ENCODE results near the gene ATP2A1. TPM values are rescaled to one million over a fixed set of nuclear protein-coding genes. Genes with fewer than 3 reads are reported as not detected.
"Not testable (repeated sequence)": the region's sequence is repeated elsewhere in the genome, so short reads cannot be mapped to it uniquely, and the experiment has no call there.

Gene ATP2A1
- total RNA-seq, 1 donor from 2014 or later: 8.2 TPM

- H4K20me1 ChIP-seq (ENCODE audit: low read depth): no peaks in the 10 kb centered on the region
- no peaks in the 10 kb centered on the region for H3K79me2 ChIP-seq (ENCODE audit: low read depth)
- H3K9ac ChIP-seq: no peak overlapping the region
- peak overlapping the region; percentile 43 for H2AFZ ChIP-seq (replicated peaks)
- H3K9me3 ChIP-seq (ENCODE audit: low read depth): no peaks in the 10 kb centered on the region
- no peaks in the 10 kb centered on the region for H3K36me3 Mint-ChIP-seq
- H3K4me3 ChIP-seq: peak overlapping the region; percentile 69
- no peaks in the 10 kb centered on the region for H3K4me1 ChIP-seq
- peaks cover 31% of the 10 kb centered on the region for H3F3A ChIP-seq (ENCODE audit: low read depth)
- no peaks in the 10 kb centered on the region for H3K9me3 Mint-ChIP-seq
- H3K36me3 ChIP-seq: no peaks in the 10 kb centered on the region
- H3K27ac ChIP-seq: no peak overlapping the region
- H3K27ac Mint-ChIP-seq: no peak overlapping the region
- H3K4me2 ChIP-seq: peak overlapping the region; percentile 84
- peaks cover 13% of the 10 kb centered on the region for H3K4me1 Mint-ChIP-seq
- TF ChIP-seq EZH2phosphoT487 (IDR thresholded peaks at IDR 0.05) (no peak), CTCF (IDR thresholded peaks at IDR 0.05) (no peak), EZH2 (IDR thresholded peaks at IDR 0.05) (no peak)
- H3K27me3 Mint-ChIP-seq (ENCODE audit: insufficient read depth, low read depth): peaks cover 4% of the 10 kb centered on the region
- H3K4me3 Mint-ChIP-seq: peak overlapping the region; percentile 93
- no peak for DNase-seq (ENCODE audit: low spot score)
- H3K27me3 ChIP-seq: no peaks in the 10 kb centered on the region
Observed at GRCh38 chr16:28924399-28924761, 46.1 kb downstream of the ATP2A1 start.

DNA sequence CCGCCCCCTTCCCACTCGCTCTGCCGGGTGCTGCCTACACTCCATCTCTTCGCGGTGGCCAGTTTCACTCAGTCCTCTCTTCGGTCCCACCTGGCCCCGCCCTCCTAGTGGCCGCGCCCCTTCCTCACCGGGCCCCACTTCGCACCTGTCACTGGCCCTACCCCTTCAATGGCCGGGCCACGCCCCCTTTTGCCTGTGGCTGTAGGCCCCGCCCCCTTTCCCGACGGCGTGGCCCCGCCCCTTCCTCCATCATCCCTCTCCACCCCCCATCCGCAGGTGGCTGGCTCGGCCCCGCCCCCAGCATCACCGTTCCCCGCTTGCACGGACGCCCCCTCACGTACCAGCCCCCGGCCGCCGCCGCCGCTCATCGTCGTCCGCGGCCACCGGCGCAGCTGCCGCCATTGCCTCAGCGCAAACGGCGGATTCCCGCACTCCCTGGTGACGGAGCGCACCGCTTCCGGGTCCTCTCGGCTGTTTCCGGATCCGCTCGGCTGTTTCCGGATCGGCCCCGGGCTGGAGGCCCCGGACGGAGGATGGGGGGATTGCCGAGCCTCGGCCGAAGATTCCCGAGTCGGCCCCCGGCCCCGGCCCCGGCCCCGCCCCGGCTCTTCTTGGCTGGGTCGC lies 46.6 kb downstream of the ATP2A1 start, which contains the start of gene RABEP2:
RABEP2 (minus strand) TSS at position 477 of the 624 bp plus-strand sequence; CDS start at position 402, 75 bp downstream.
- H2AFZ ChIP-seq (replicated peaks): peak within 1 kb of the TSS; percentile 92
- peaks cover 4% of the 10 kb centered on the region for H3K27me3 Mint-ChIP-seq (ENCODE audit: insufficient read depth, low read depth)
- H4K20me1 ChIP-seq (ENCODE audit: low read depth): no peaks in the 10 kb centered on the region
- peak; percentile 96 for DNase-seq (ENCODE audit: low spot score)
- H3K79me2 ChIP-seq (ENCODE audit: low read depth): no peaks in the 10 kb centered on the region
- no peaks in the 10 kb centered on the region for H3K36me3 ChIP-seq
- no peaks in the 10 kb centered on the region for H3K27me3 ChIP-seq
- no peaks in the 10 kb centered on the region for H3K36me3 Mint-ChIP-seq
- peak within 1 kb of the TSS; percentile 93 for H3K4me3 Mint-ChIP-seq
- peak within 1 kb of the TSS; percentile 84 for H3K4me2 ChIP-seq
- no peaks in the 10 kb centered on the region for H3K9me3 Mint-ChIP-seq
- H3K9me3 ChIP-seq (ENCODE audit: low read depth): no peaks in the 10 kb centered on the region
- peaks cover 32% of the 10 kb centered on the region for H3F3A ChIP-seq (ENCODE audit: low read depth)
- H3K9ac ChIP-seq: peak within 1 kb of the TSS; percentile 69
- peak within 1 kb of the TSS; percentile 59 for H3K27ac ChIP-seq
- H3K4me1 Mint-ChIP-seq: peaks cover 13% of the 10 kb centered on the region
- H3K4me1 ChIP-seq: no peaks in the 10 kb centered on the region
- H3K27ac Mint-ChIP-seq: peak within 1 kb of the TSS; percentile 93
- no peak for TF ChIP-seq CTCF (IDR thresholded peaks at IDR 0.05)
- TF ChIP-seq EZH2phosphoT487 (IDR thresholded peaks at IDR 0.05): no peak
- no peak for TF ChIP-seq EZH2 (IDR thresholded peaks at IDR 0.05)
- H3K4me3 ChIP-seq: peak within 1 kb of the TSS; percentile 69

DNA sequence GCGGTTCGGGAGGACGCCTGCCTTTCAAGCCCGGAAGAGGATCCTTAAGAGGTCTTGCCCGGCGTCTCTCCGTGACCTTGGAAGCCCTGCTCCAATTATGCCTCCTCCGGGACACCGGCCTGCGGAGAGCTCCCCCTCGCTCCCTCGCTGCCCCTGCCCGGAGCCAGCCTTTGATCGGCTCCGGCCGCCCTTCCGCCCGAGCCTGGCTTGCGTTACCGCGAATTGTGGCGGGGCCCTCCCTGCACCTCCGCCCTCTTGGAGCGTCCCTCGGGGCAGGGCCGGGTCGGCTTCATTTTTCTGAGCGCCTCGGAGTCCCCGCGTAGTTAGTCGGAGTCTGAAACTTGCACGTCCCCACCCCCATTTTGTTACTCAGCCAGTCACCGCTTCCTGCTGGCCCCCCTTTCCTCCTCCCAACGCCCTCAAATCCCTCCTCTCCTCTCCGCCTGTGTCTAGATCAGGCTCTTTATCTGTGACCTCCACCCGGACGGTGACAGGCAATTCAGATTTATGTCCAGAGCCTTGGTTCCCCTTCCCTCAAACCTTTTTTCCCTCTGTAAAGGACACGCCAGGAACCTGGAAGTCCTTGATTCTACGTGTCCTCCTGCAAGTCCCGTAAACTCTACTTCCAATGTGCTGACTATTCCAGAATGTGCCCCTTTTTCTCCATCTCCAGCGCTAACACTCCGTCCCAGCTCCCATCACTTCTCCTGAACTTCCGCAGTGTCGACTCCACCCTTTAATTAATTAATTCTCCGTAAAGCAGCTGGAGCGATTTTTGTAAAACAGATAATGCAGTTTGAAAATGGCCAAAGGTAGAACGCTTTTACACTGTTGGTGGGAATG lies 47.3 kb downstream of the ATP2A1 start:
- H3K4me1 ChIP-seq: no peaks in the 10 kb centered on the region
- TF ChIP-seq EZH2phosphoT487 (IDR thresholded peaks at IDR 0.05) (no peak), EZH2 (IDR thresholded peaks at IDR 0.05) (no peak), CTCF (IDR thresholded peaks at IDR 0.05) (no peak)
- peak overlapping the region; percentile 93 for H3K27ac Mint-ChIP-seq
- no peaks in the 10 kb centered on the region for H3K9me3 ChIP-seq (ENCODE audit: low read depth)
- H3K27me3 Mint-ChIP-seq (ENCODE audit: insufficient read depth, low read depth): peaks cover 4% of the 10 kb centered on the region
- peak overlapping the region; percentile 69 for H3K9ac ChIP-seq
- H3K79me2 ChIP-seq (ENCODE audit: low read depth): no peaks in the 10 kb centered on the region
- peak overlapping the region; percentile 93 for H3K4me3 Mint-ChIP-seq
- H4K20me1 ChIP-seq (ENCODE audit: low read depth): no peaks in the 10 kb centered on the region
- no peaks in the 10 kb centered on the region for H3K27me3 ChIP-seq
- H3K36me3 Mint-ChIP-seq: no peaks in the 10 kb centered on the region
- H2AFZ ChIP-seq (replicated peaks): peak overlapping the region; percentile 92
- peak; percentile 91 for DNase-seq (ENCODE audit: low spot score)
- H3K4me3 ChIP-seq: peak overlapping the region; percentile 69
- no peaks in the 10 kb centered on the region for H3K9me3 Mint-ChIP-seq
- peak overlapping the region; percentile 59 for H3K27ac ChIP-seq
- peak overlapping the region; percentile 84 for H3K4me2 ChIP-seq
- peaks cover 17% of the 10 kb centered on the region for H3K4me1 Mint-ChIP-seq
- no peaks in the 10 kb centered on the region for H3K36me3 ChIP-seq
- H3F3A ChIP-seq (ENCODE audit: low read depth): peaks cover 39% of the 10 kb centered on the region

DNA sequence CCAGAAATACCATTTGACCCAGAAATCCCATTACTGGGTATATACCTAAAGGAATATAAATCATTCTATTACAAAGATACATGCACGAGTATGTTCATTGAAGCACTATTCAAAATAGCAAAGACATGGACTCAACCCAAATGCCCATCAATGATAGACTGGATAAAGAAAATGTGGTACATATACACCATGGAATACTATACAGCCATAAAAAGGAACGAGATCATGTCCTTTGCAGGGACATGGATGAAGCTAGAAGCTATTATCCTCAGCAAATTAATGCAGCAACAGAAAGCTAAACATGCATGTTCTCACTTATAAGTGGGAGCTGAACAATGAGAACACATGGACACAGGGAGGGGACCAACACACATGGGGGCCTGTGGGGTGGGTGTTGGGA lies 48.0 kb downstream of the ATP2A1 start:
- H2AFZ ChIP-seq (replicated peaks); H3K27me3 Mint-ChIP-seq (ENCODE audit: insufficient read depth, low read depth); H3K9me3 Mint-ChIP-seq; H3K27ac Mint-ChIP-seq; H3K36me3 ChIP-seq; H3K27ac ChIP-seq; H4K20me1 ChIP-seq (ENCODE audit: low read depth); H3K79me2 ChIP-seq (ENCODE audit: low read depth); H3K9me3 ChIP-seq (ENCODE audit: low read depth); H3K9ac ChIP-seq; H3K36me3 Mint-ChIP-seq; H3K4me1 ChIP-seq; DNase-seq (ENCODE audit: low spot score); H3K27me3 ChIP-seq: not testable (repeated sequence)
- peaks cover 23% of the 10 kb centered on the region for H3K4me1 Mint-ChIP-seq
- H3K4me2 ChIP-seq: peak overlapping the region; percentile 84
- peaks cover 46% of the 10 kb centered on the region for H3F3A ChIP-seq (ENCODE audit: low read depth)
- peak overlapping the region; percentile 69 for H3K4me3 ChIP-seq
- H3K4me3 Mint-ChIP-seq: peak overlapping the region; percentile 93

All from neural progenitor cell (in vitro differentiated cells).